Thyroid gland (tissue), 4 donors: ENCODE measurements around the gene PSMD12.

Experiments
- CTCF ChIP-seq, 6 experiments: fragments of 200-600 bp in 3 of 6; fragments of 450-650 bp in 3 of 6; sonication (generic) in 3 of 6; IDR thresholded peaks; one replicate each; pipeline ENCODE4 v1.5.1; 2016 to 2019; ENCODE audit warnings: antibody characterized with exemption in 6 of 6, mild to moderate bottlenecking in 2 of 6, inconsistent platforms in 1 of 6, moderate library complexity in 1 of 6
- POLR2A ChIP-seq, 2 donors: fragments of 450-650 bp; IDR thresholded peaks; one replicate each; pipeline ENCODE4 v1.6.1; 2017; ENCODE audit warnings: antibody characterized with exemption in 2 of 2, mild to moderate bottlenecking in 2 of 2, moderate library complexity in 1 of 2

DNA sequence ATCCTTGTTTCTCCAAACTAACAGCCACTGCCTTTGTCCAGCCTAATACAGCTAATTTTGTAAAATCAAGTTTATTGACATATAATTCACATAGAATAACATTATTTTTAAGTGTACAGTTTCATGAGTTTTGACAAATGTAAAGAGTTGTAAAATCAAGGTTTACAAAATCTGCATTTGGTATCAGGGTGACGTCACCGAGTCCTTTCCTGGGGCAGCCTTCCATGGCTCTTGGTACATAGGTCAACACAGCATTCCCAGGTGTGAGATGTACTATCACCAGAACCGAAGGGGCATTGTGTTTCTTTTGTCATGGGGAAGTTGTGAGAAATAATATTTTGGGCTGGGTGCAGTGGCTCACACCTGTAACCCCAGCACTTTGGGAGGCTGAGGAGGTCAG is 42.9 kb downstream of the PSMD12 start:
- no peak for TF ChIP-seq CTCF (IDR thresholded peaks at IDR 0.05)
- TF ChIP-seq POLR2A (IDR thresholded peaks at IDR 0.05) = no peak
